Measurements from ENCODE around the gene KIF17.

Gene KIF17

GRCh38 chr1:20740781-20741180 lies 23.0 kb upstream of the KIF17 start:
- Histone ChIP-seq H3K9me3 (ENCODE audit: insufficient read depth, low read length) (no peaks in the 10 kb centered on the region), H3K4me3 (ENCODE audit: insufficient read length, low read depth) (no peak overlapping the region), H3K9ac (ENCODE audit: insufficient read length, low read depth) (no peak overlapping the region), H3K36me3 (ENCODE audit: insufficient read depth, insufficient read length, low read length) (peaks cover 59% of the 10 kb centered on the region), H3K27me3 (ENCODE audit: insufficient read depth, insufficient read length) (no peaks in the 10 kb centered on the region), H3K4me1 (ENCODE audit: insufficient read depth, insufficient read length) (no peaks in the 10 kb centered on the region)
- DNase-seq (ENCODE audit: low read depth, low spot score): no peak
- TF ChIP-seq YY1 (IDR thresholded peaks at IDR 0.05; ENCODE audit: insufficient read depth, insufficient read length) (no peak), SUZ12 (IDR thresholded peaks at IDR 0.05; ENCODE audit: extremely low read depth, insufficient read depth, insufficient read length) (no peak), ZNF274 (IDR thresholded peaks at IDR 0.05; ENCODE audit: low read depth, low read length) (no peak)

- H3K4me1 ChIP-seq (ENCODE audit: insufficient read depth, insufficient read length): no peaks in the 10 kb centered on the region
- DNase-seq (ENCODE audit: low read depth, low spot score): no peak
- no peak overlapping the region for H3K9ac ChIP-seq (ENCODE audit: insufficient read length, low read depth)
- peaks cover 44% of the 10 kb centered on the region for H3K36me3 ChIP-seq (ENCODE audit: insufficient read depth, insufficient read length, low read length)
- TF ChIP-seq YY1 (IDR thresholded peaks at IDR 0.05; ENCODE audit: insufficient read depth, insufficient read length): no peak
- no peak for TF ChIP-seq SUZ12 (IDR thresholded peaks at IDR 0.05; ENCODE audit: extremely low read depth, insufficient read depth, insufficient read length)
- TF ChIP-seq ZNF274 (IDR thresholded peaks at IDR 0.05; ENCODE audit: low read depth, low read length): no peak
- H3K4me3 ChIP-seq (ENCODE audit: insufficient read length, low read depth): no peak overlapping the region
- peaks cover under 1% of the 10 kb centered on the region for H3K27me3 ChIP-seq (ENCODE audit: insufficient read depth, insufficient read length)
- no peaks in the 10 kb centered on the region for H3K9me3 ChIP-seq (ENCODE audit: insufficient read depth, low read length)
These were observed 21.4 kb upstream of the KIF17 start for GRCh38 chr1:20739225-20739624.

GRCh38 chr1:20735581-20736111 lies 17.8 kb upstream of the KIF17 start:
- TF ChIP-seq SUZ12 (IDR thresholded peaks at IDR 0.05; ENCODE audit: extremely low read depth, insufficient read depth, insufficient read length): no peak
- TF ChIP-seq ZNF274 (IDR thresholded peaks at IDR 0.05; ENCODE audit: low read depth, low read length): no peak
- no peak for TF ChIP-seq YY1 (IDR thresholded peaks at IDR 0.05; ENCODE audit: insufficient read depth, insufficient read length)
- no peaks in the 10 kb centered on the region for H3K9me3 ChIP-seq (ENCODE audit: insufficient read depth, low read length)
- H3K9ac ChIP-seq (ENCODE audit: insufficient read length, low read depth): no peak overlapping the region
- peaks cover 33% of the 10 kb centered on the region for H3K27me3 ChIP-seq (ENCODE audit: insufficient read depth, insufficient read length)
- no peak overlapping the region for H3K4me3 ChIP-seq (ENCODE audit: insufficient read length, low read depth)
- H3K4me1 ChIP-seq (ENCODE audit: insufficient read depth, insufficient read length): peaks cover 2% of the 10 kb centered on the region
- H3K36me3 ChIP-seq (ENCODE audit: insufficient read depth, insufficient read length, low read length): peaks cover 16% of the 10 kb centered on the region
- DNase-seq (ENCODE audit: low read depth, low spot score): no peak

GRCh38 chr1:20733360-20733975 lies 15.7 kb upstream of the KIF17 start:
- Histone ChIP-seq H3K4me3 (ENCODE audit: insufficient read length, low read depth) (no peak overlapping the region), H3K9ac (ENCODE audit: insufficient read length, low read depth) (no peak overlapping the region), H3K36me3 (ENCODE audit: insufficient read depth, insufficient read length, low read length) (peaks cover 5% of the 10 kb centered on the region), H3K9me3 (ENCODE audit: insufficient read depth, low read length) (no peaks in the 10 kb centered on the region), H3K27me3 (ENCODE audit: insufficient read depth, insufficient read length) (peaks cover 44% of the 10 kb centered on the region), H3K4me1 (ENCODE audit: insufficient read depth, insufficient read length) (peaks cover 7% of the 10 kb centered on the region)
- TF ChIP-seq YY1 (IDR thresholded peaks at IDR 0.05; ENCODE audit: insufficient read depth, insufficient read length) (no peak), SUZ12 (IDR thresholded peaks at IDR 0.05; ENCODE audit: extremely low read depth, insufficient read depth, insufficient read length) (no peak), ZNF274 (IDR thresholded peaks at IDR 0.05; ENCODE audit: low read depth, low read length) (no peak)
- DNase-seq (ENCODE audit: low read depth, low spot score): no peak

GRCh38 chr1:20732588-20733359 lies 15.0 kb upstream of the KIF17 start, which contains the start of gene SH2D5:
Gene SH2D5 (minus strand): TSS chr1:20732703. CDS start chr1:20728044, 4,659 bp downstream.
- peak within 1 kb of the TSS; percentile 68 for H3K9ac ChIP-seq (ENCODE audit: insufficient read length, low read depth)
- DNase-seq (ENCODE audit: low read depth, low spot score): no peak

GRCh38 chr1:20732071-20732587 lies 14.3 kb upstream of the KIF17 start:
- Histone ChIP-seq H3K9ac (ENCODE audit: insufficient read length, low read depth) (peak overlapping the region; percentile 68), H3K4me1 (ENCODE audit: insufficient read depth, insufficient read length) (peaks cover 16% of the 10 kb centered on the region), H3K27me3 (ENCODE audit: insufficient read depth, insufficient read length) (peaks cover 44% of the 10 kb centered on the region), H3K9me3 (ENCODE audit: insufficient read depth, low read length) (no peaks in the 10 kb centered on the region), H3K4me3 (ENCODE audit: insufficient read length, low read depth) (peak overlapping the region; percentile 56), H3K36me3 (ENCODE audit: insufficient read depth, insufficient read length, low read length) (no peaks in the 10 kb centered on the region)
- DNase-seq (ENCODE audit: low read depth, low spot score): peak; percentile 35
- TF ChIP-seq YY1 (IDR thresholded peaks at IDR 0.05; ENCODE audit: insufficient read depth, insufficient read length) (no peak), SUZ12 (IDR thresholded peaks at IDR 0.05; ENCODE audit: extremely low read depth, insufficient read depth, insufficient read length) (no peak), ZNF274 (IDR thresholded peaks at IDR 0.05; ENCODE audit: low read depth, low read length) (no peak)

More at GRCh38 chr1:20732588-20733359, 15.0 kb upstream of the KIF17 start, which contains the start of gene SH2D5:
- Histone ChIP-seq H3K4me3 (ENCODE audit: insufficient read length, low read depth) (peak within 1 kb of the TSS; percentile 56), H3K27me3 (ENCODE audit: insufficient read depth, insufficient read length) (peaks cover 44% of the 10 kb centered on the region), H3K36me3 (ENCODE audit: insufficient read depth, insufficient read length, low read length) (no peaks in the 10 kb centered on the region), H3K4me1 (ENCODE audit: insufficient read depth, insufficient read length) (peaks cover 10% of the 10 kb centered on the region), H3K9me3 (ENCODE audit: insufficient read depth, low read length) (no peaks in the 10 kb centered on the region)
- TF ChIP-seq SUZ12 (IDR thresholded peaks at IDR 0.05; ENCODE audit: extremely low read depth, insufficient read depth, insufficient read length): no peak
- no peak for TF ChIP-seq YY1 (IDR thresholded peaks at IDR 0.05; ENCODE audit: insufficient read depth, insufficient read length)
- no peak for TF ChIP-seq ZNF274 (IDR thresholded peaks at IDR 0.05; ENCODE audit: low read depth, low read length)
